GM12801 (cell line): ENCODE data around the gene CA11.

Experiments used
- TF ChIP-seq, protein P1 (sequence below): IDR thresholded peaks from one replicate; pipeline ENCODE4 v1.5.1; 2011; ENCODE audit warnings: control low read depth; ENCODE audit not compliant: insufficient read length; ENCODE audit errors: extremely low read depth

The CA11 gene

DNA sequence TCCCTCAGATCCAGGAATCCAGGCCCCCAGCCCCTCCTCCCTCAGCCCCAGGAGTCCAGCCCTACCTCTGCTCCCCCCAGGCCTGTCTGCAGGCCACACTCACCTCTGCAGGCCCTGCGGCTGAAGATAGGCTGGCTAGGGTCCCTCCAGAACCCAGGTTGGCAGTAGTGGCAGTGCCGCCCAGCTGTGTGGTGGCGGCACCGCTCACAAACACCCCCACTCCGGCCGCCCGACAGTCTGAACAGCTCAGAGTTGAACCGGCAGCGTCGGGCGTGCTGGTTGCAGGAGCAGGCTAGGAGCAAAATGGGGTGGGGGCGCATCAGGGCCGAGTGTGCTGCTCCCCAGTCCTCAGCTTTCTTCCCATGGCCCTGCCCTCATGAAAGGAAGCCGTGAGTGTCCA is 18.5 kb upstream of the CA11 start:
- TF ChIP-seq, protein P1, sequence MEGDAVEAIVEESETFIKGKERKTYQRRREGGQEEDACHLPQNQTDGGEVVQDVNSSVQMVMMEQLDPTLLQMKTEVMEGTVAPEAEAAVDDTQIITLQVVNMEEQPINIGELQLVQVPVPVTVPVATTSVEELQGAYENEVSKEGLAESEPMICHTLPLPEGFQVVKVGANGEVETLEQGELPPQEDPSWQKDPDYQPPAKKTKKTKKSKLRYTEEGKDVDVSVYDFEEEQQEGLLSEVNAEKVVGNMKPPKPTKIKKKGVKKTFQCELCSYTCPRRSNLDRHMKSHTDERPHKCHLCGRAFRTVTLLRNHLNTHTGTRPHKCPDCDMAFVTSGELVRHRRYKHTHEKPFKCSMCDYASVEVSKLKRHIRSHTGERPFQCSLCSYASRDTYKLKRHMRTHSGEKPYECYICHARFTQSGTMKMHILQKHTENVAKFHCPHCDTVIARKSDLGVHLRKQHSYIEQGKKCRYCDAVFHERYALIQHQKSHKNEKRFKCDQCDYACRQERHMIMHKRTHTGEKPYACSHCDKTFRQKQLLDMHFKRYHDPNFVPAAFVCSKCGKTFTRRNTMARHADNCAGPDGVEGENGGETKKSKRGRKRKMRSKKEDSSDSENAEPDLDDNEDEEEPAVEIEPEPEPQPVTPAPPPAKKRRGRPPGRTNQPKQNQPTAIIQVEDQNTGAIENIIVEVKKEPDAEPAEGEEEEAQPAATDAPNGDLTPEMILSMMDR, result no peak

DNA sequence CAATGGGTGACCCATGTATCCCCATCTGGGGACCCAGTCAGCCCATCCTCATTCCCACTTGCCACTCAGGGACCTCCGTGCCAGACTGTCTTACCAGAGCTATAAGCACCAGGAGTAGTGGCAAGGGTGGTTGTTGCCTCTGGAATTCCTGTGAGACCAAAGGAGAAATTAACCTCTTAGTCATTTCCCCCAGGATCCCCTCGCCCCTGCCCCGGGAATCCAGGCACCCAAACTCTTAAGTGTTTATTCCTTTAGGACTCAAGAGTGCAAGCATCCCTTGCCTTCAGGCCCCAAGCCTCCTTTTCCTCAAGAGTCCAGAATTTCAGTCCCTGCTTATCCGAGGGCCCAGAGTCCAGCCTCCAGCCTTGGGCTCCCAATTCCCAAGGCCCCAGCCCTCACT is 17.7 kb upstream of the CA11 start:
- TF ChIP-seq, protein P1, result no peak

DNA sequence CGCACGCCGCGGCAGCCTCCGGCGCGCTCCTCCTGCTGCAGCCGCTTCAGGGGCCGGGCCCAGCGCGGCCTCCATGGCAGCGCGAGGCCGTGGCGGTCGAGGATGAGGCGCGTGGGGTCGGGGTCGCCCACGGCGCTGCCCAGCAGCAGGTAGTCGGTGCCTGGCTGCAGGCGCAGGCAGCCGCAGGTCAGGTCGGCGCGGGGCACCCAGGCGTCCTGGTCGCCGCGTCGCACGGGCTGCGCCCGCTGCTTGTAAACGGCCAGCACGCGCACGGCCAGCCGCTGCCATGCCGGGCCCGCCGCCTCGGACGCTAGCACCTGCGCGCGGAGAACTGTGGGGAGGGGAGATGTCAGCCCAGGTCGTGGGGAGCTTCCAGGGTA is 15.7 kb upstream of the CA11 start:
- TF ChIP-seq, protein P1, result no peak

DNA sequence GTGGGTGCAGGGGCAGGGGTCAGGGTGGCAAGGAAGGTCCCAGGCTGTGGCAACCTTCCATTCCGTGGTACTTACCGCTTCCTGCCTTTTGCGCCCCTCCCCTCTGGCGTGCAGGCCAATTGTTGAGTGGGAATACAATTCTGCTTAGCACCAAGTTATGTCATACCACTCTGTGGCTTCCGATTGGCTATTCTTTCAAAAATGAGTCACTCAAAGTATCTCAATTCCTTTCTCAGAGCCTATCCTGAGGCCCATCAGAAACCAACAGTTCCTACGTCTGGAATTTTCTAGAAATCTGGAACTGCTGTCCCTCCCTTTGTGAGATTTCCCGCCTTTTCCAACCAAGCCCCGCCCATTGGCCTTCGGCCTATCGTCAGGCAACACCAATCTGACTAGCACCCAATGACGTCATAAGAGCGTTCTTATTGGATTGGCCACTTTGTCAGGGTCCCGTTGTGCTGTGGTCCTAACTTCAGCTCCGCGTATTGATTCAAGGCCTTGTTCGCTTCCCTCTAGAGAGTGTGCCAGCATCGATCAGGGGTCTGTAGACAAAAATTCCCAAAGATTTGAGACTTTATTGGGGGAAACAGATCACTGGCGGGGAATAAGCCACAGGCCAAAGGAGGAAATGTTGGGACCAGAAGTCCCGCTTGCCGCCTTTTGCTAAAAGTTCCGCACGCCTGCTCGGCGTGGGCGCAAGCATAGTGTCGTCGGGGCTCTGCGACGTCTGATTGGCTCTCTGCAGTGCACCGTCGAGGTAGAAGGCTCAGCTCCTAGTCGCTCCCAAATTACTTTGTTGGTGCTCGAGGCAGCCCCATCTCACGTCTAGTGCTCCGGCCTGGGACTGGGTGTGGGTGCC is 15.1 kb upstream of the CA11 start:
- TF ChIP-seq, protein P1, result no peak

DNA sequence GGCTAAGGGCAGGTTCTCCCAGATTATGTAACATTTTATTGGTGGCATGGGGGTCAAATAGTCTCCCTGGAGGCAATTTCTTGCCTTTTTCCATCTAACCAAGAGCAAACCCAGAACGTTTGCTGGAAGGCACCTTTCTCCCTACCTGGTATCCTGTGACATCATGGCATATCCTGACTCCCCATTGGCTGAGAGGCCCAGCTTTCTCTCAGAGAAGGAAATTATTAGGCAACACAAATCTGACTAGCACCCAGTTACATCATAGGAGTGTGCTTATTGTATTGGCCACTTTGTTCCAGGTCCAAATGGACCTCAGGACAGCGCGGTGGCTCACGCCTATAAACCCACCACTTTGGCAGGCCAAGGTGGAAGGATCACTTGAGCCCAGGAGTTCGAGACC is 13.8 kb upstream of the CA11 start:
- TF ChIP-seq, protein P1, result no peak

DNA sequence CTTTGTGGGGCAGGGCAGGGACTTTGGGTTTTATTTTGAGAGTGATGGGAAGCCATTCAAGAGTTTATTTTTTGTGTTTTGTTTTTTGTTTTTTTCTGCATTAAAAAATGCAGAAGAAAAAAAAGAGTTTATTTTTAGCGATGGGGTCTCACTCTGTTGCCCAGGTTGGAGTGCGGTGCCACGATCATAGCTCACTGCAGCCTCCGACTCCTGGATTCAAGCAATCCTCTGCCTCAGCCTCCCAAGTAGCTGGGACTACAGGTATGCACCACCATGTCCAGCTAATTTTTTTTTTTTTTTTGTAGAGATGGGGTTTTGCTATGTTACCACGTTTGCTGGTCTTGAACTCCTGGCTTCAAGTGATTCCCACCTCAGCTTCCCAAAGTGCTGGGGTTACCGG is 12.5 kb upstream of the CA11 start:
- TF ChIP-seq, protein P1, result no peak

DNA sequence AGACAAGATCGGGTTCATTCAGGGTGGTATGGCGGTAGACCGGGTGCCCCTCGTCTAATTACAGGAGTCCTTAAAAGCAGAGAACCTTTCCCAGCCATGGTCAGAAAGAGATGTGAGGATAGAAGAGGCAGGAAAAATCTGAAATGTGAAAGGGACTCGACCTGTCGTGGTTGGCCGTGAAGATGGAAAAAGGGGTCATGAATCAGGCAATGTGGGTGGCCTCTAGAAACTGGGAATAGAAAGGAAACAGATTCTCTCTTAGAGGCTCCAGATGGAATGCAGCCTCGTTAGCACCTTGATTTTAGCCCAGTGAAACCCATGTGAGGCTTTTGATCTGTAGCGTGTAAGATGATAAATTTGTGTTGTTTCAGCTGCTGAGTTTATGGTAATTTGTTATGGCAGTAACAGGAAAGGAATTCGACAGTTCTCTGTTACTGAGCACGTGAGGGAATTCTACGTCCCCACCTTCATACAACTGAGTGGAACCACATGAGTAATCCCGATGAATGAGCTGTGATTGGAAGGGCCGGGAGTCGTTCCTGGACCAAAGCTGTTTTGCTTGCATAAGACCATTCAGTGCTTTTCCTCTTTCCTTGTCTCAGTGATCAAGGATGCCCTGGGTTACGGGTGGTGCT is 11.0 kb upstream of the CA11 start:
- TF ChIP-seq, protein P1, result no peak
